AG04450 (cell line): ENCODE data around the gene COA7. TPM values are rescaled to one million over a fixed set of nuclear protein-coding genes. Genes with fewer than 3 reads are reported as not detected.
A peak's percentile ranks its signal among the peaks of the same experiment; 100 is the strongest.

ENCODE experiments used
- CTCF ChIA-PET: fragments of 300-600, 350-600 bp; formaldehyde crosslinking; extraction: SDS; loops from one replicate; lab custom pipeline; 2022; ENCODE audit warnings: antibody characterized with exemption, inconsistent platforms; lab: Charles Lee
- POLR2A ChIA-PET: fragments of 350-600 bp; formaldehyde crosslinking; extraction: SDS; loops from one replicate; lab custom pipeline; 2021; ENCODE audit warnings: antibody characterized with exemption, inconsistent platforms; lab: Yijun Ruan, JAX
- DNase-seq: peaks from one replicate; pipeline ENCODE4 v3.0.0-alpha.2; 2011; ENCODE audit warnings: low read depth, low spot score
- H3K27ac ChIP-seq: one replicate; pipeline ENCODE4 v1.5.1; 2012; ENCODE audit warnings: low read depth, low read length, control low read depth
- H3K27me3 ChIP-seq: one replicate; pipeline ENCODE4 v1.6.0; 2012; ENCODE audit warnings: low read length; ENCODE audit not compliant: control insufficient read depth, insufficient read depth
- H3K4me3 ChIP-seq: 2 replicates; pipeline ENCODE4 v1.5.1; 2011; ENCODE audit warnings: mild to moderate bottlenecking, low read depth, low read length, control low read depth
- H3K9me3 ChIP-seq: 2 replicates; pipeline ENCODE4 v1.5.1; 2012; ENCODE audit warnings: low read length; ENCODE audit not compliant: control insufficient read depth, insufficient read depth
- CTCF ChIP-seq: IDR thresholded peaks from 2 replicates; pipeline ENCODE4 v1.5.1; 2011; ENCODE audit warnings: low read depth, low read length, control low read depth, inconsistent platforms
- polyA plus RNA-seq: library from polyadenylated mRNA; depleted of rRNA; stranded (reverse); fragments of >200 nt; gene quantifications from 2 replicates; pipeline ENCODE4 v1.2.3, GENCODE V29; 2011

The COA7 gene
- polyA plus RNA-seq, 1 experiment = 12.0 TPM

GRCh38 chr1:52669696-52670095 is 28.5 kb downstream of the COA7 start:
- POLR2A ChIA-PET = interaction anchor here (0.6 to 0.7 kb wide), 2 partner anchors 117 to 147 kb away, joined by 3 to 8 read pairs; partner anchors contain the start of gene TUT4
- H3K27ac ChIP-seq = no peak overlapping the region
- no peak overlapping the region for H3K4me3 ChIP-seq
- CTCF ChIA-PET = interaction anchor here (0.6 kb wide), 1 partner anchor 242 kb away, joined by 3 read pairs; no protein-coding TSS in a partner anchor
- TF ChIP-seq CTCF = no peak
- no peaks in the 10 kb centered on the region for H3K9me3 ChIP-seq
- no peaks in the 10 kb centered on the region for H3K27me3 ChIP-seq
- no peak for DNase-seq

GRCh38 chr1:52668711-52669110 is 29.4 kb downstream of the COA7 start:
- H3K27me3 ChIP-seq = no peaks in the 10 kb centered on the region
- ChIA-PET POLR2A (interaction anchor here (0.6 to 1.1 kb wide), 2 partner anchors 9 to 116 kb away, joined by 3 to 4 read pairs; partner anchors contain the start of gene TUT4), CTCF (interaction anchor here (0.7 kb wide), 1 partner anchor 157 kb away, joined by 10 read pairs; no protein-coding TSS in a partner anchor)
- DNase-seq = no peak
- no peaks in the 10 kb centered on the region for H3K9me3 ChIP-seq
- no peak for TF ChIP-seq CTCF
- peak overlapping the region; percentile 11 for H3K27ac ChIP-seq
- H3K4me3 ChIP-seq = no peak overlapping the region

GRCh38 chr1:52667984-52668383 is 30.2 kb downstream of the COA7 start:
- no peak overlapping the region for H3K4me3 ChIP-seq
- ChIA-PET POLR2A (interaction anchor here (1.1 kb wide), 1 partner anchor 9 kb away, joined by 4 read pairs; no protein-coding TSS in a partner anchor), CTCF (no interaction called here)
- DNase-seq = no peak
- no peaks in the 10 kb centered on the region for H3K9me3 ChIP-seq
- TF ChIP-seq CTCF = no peak
- H3K27ac ChIP-seq = no peak overlapping the region
- no peaks in the 10 kb centered on the region for H3K27me3 ChIP-seq

- Histone ChIP-seq H3K9me3 (no peaks in the 10 kb centered on the region), H3K4me3 (no peak overlapping the region), H3K27me3 (no peaks in the 10 kb centered on the region), H3K27ac (no peak overlapping the region)
- TF ChIP-seq CTCF = no peak
- no peak for DNase-seq
- CTCF ChIA-PET = interaction anchor here (0.7 kb wide), 1 partner anchor 319 kb away, joined by 3 read pairs; no protein-coding TSS in a partner anchor
- POLR2A ChIA-PET = no interaction called here
Observed at GRCh38 chr1:52667290-52667689, 30.9 kb downstream of the COA7 start.

- H3K9me3 ChIP-seq = no peaks in the 10 kb centered on the region; the same call in 1 of the 2 replicates
- no peak for DNase-seq
- TF ChIP-seq CTCF = no peak
- POLR2A ChIA-PET = interaction anchor here (0.6 kb wide), 1 partner anchor 57 kb away, joined by 6 read pairs; no protein-coding TSS in a partner anchor
- CTCF ChIA-PET = interaction anchor here (0.6 kb wide), 1 partner anchor 46 kb away, joined by 4 read pairs; no protein-coding TSS in a partner anchor
- H3K4me3 ChIP-seq = no peak overlapping the region
- H3K27me3 ChIP-seq = no peaks in the 10 kb centered on the region
- H3K27ac ChIP-seq = no peak overlapping the region
Observed at GRCh38 chr1:52665006-52665941, 32.9 kb downstream of the COA7 start.
